ENCODE measurements around the gene ZFYVE9. TPM values are rescaled to one million over a fixed set of nuclear protein-coding genes. Genes with fewer than 3 reads are reported as not detected.
"Not testable (repeated sequence)": the region's sequence is repeated elsewhere in the genome, so short reads cannot be mapped to it uniquely, and the experiment has no call there.

ZFYVE9 gene
- total RNA-seq, 1 donor from 2014 or later, result 25.6 TPM

GRCh38 chr1:52168373-52169080 is 26.6 kb downstream of the ZFYVE9 start:
- Mint-ChIP-seq H3K9me3 (ENCODE audit: unreplicated experiment) (no peaks in the 10 kb centered on the region), H3K27me3 (ENCODE audit: unreplicated experiment) (no peaks in the 10 kb centered on the region), H3K27ac (ENCODE audit: unreplicated experiment) (peak overlapping the region; percentile 85), H3K4me3 (ENCODE audit: unreplicated experiment) (peak overlapping the region; percentile 50), H3K36me3 (ENCODE audit: unreplicated experiment) (peaks cover 12% of the 10 kb centered on the region), H3K4me1 (ENCODE audit: low read depth, unreplicated experiment) (no peaks in the 10 kb centered on the region)
- DNase-seq, result no peak
- TF ChIP-seq CTCF (IDR thresholded peaks at IDR 0.05; ENCODE audit: partially characterized antibody, unreplicated experiment), result no peak

- H3K4me3 Mint-ChIP-seq (ENCODE audit: unreplicated experiment); H3K4me1 Mint-ChIP-seq (ENCODE audit: low read depth, unreplicated experiment); H3K9me3 Mint-ChIP-seq (ENCODE audit: unreplicated experiment); DNase-seq; H3K27ac Mint-ChIP-seq (ENCODE audit: unreplicated experiment); H3K27me3 Mint-ChIP-seq (ENCODE audit: unreplicated experiment): not testable (repeated sequence)
- peaks cover 12% of the 10 kb centered on the region for H3K36me3 Mint-ChIP-seq (ENCODE audit: unreplicated experiment)
Observed at GRCh38 chr1:52171149-52171548, 29.3 kb downstream of the ZFYVE9 start.

- H3K27ac Mint-ChIP-seq (ENCODE audit: unreplicated experiment), result no peak overlapping the region
- peaks cover 3% of the 10 kb centered on the region for H3K4me1 Mint-ChIP-seq (ENCODE audit: low read depth, unreplicated experiment)
- no peak for DNase-seq
- TF ChIP-seq CTCF (IDR thresholded peaks at IDR 0.05; ENCODE audit: partially characterized antibody, unreplicated experiment), result no peak
- no peak overlapping the region for H3K4me3 Mint-ChIP-seq (ENCODE audit: unreplicated experiment)
- peaks cover 6% of the 10 kb centered on the region for H3K27me3 Mint-ChIP-seq (ENCODE audit: unreplicated experiment)
- peaks cover 24% of the 10 kb centered on the region for H3K36me3 Mint-ChIP-seq (ENCODE audit: unreplicated experiment)
- peaks cover 20% of the 10 kb centered on the region for H3K9me3 Mint-ChIP-seq (ENCODE audit: unreplicated experiment)
Observed at GRCh38 chr1:52179073-52179472, 37.2 kb downstream of the ZFYVE9 start.

- H3K27ac Mint-ChIP-seq (ENCODE audit: unreplicated experiment), result no peak overlapping the region
- H3K36me3 Mint-ChIP-seq (ENCODE audit: unreplicated experiment), result peaks cover 24% of the 10 kb centered on the region
- no peak for DNase-seq
- no peak for TF ChIP-seq CTCF (IDR thresholded peaks at IDR 0.05; ENCODE audit: partially characterized antibody, unreplicated experiment)
- no peak overlapping the region for H3K4me3 Mint-ChIP-seq (ENCODE audit: unreplicated experiment)
- H3K4me1 Mint-ChIP-seq (ENCODE audit: low read depth, unreplicated experiment), result peaks cover 3% of the 10 kb centered on the region
- H3K9me3 Mint-ChIP-seq (ENCODE audit: unreplicated experiment), result peaks cover 18% of the 10 kb centered on the region
- H3K27me3 Mint-ChIP-seq (ENCODE audit: unreplicated experiment), result peaks cover 4% of the 10 kb centered on the region
Observed at GRCh38 chr1:52180176-52180575, 38.3 kb downstream of the ZFYVE9 start.

GRCh38 chr1:52181759-52182158 is 39.9 kb downstream of the ZFYVE9 start:
- Mint-ChIP-seq H3K36me3 (ENCODE audit: unreplicated experiment) (peaks cover 24% of the 10 kb centered on the region), H3K9me3 (ENCODE audit: unreplicated experiment) (peaks cover 18% of the 10 kb centered on the region)
- H3K27me3 Mint-ChIP-seq (ENCODE audit: unreplicated experiment); H3K4me1 Mint-ChIP-seq (ENCODE audit: low read depth, unreplicated experiment); H3K4me3 Mint-ChIP-seq (ENCODE audit: unreplicated experiment); H3K27ac Mint-ChIP-seq (ENCODE audit: unreplicated experiment): not testable (repeated sequence)
- peak; percentile 19 for DNase-seq

- peaks cover 21% of the 10 kb centered on the region for H3K36me3 Mint-ChIP-seq (ENCODE audit: unreplicated experiment)
- H3K4me1 Mint-ChIP-seq (ENCODE audit: low read depth, unreplicated experiment); H3K27me3 Mint-ChIP-seq (ENCODE audit: unreplicated experiment); DNase-seq: not testable (repeated sequence)
- H3K9me3 Mint-ChIP-seq (ENCODE audit: unreplicated experiment), result peaks cover 16% of the 10 kb centered on the region
- H3K27ac Mint-ChIP-seq (ENCODE audit: unreplicated experiment), result peak overlapping the region; percentile 89
- peak overlapping the region; percentile 54 for H3K4me3 Mint-ChIP-seq (ENCODE audit: unreplicated experiment)
Observed at GRCh38 chr1:52182328-52182727, 40.4 kb downstream of the ZFYVE9 start.

Data from glutamatergic neuron (in vitro differentiated cells).